Osteoblast (primary cell): ENCODE results near the gene CEP89. TPM values are rescaled to one million over a fixed set of nuclear protein-coding genes. Genes with fewer than 3 reads are reported as not detected.

ENCODE experiments used
- DNase-seq: peaks from one replicate; pipeline ENCODE4 v3.0.0; 2011; ENCODE audit warnings: low spot score, mixed read lengths; ENCODE audit not compliant: insufficient read length; ENCODE audit errors: missing footprints
- H2AFZ ChIP-seq: 2 replicates; pipeline ENCODE4 v1.6.0; 2011; ENCODE audit warnings: mild to moderate bottlenecking, low read length
- H3K27ac ChIP-seq: 2 replicates; pipeline ENCODE4 v1.5.1; 2011; ENCODE audit warnings: mild to moderate bottlenecking, low read depth, low read length, moderate library complexity
- H3K27me3 ChIP-seq: 2 replicates; pipeline ENCODE4 v1.6.0; 2012; ENCODE audit warnings: mild to moderate bottlenecking, control low read depth, inconsistent platforms, low read length, moderate library complexity; ENCODE audit not compliant: insufficient read depth
- H3K36me3 ChIP-seq: 2 replicates; pipeline ENCODE4 v1.5.1; 2011; ENCODE audit warnings: mild to moderate bottlenecking, low read length, control low read depth, moderate library complexity; ENCODE audit not compliant: insufficient read depth
- H3K4me1 ChIP-seq: 2 replicates; pipeline ENCODE4 v1.5.1; 2011; ENCODE audit warnings: mild to moderate bottlenecking, low read length, control low read depth, moderate library complexity; ENCODE audit not compliant: insufficient read depth
- H3K4me2 ChIP-seq: 2 replicates; pipeline ENCODE4 v1.6.0; 2011; ENCODE audit warnings: mild to moderate bottlenecking, low read length; ENCODE audit not compliant: insufficient read depth
- H3K4me3 ChIP-seq: fragments of 200-600 bp; sonication (generic); 3 replicates; pipeline ENCODE4 v1.5.1; 2012; ENCODE audit warnings: mild to moderate bottlenecking, low read length, inconsistent platforms; ENCODE audit not compliant: insufficient read depth
- H3K79me2 ChIP-seq: 2 replicates; pipeline ENCODE4 v1.6.0; 2012; ENCODE audit warnings: mild to moderate bottlenecking, low read length, control low read depth, inconsistent platforms; ENCODE audit not compliant: insufficient read depth
- H3K9me3 ChIP-seq: 2 replicates; pipeline ENCODE4 v1.5.1; 2011; ENCODE audit warnings: low read depth, low read length, control low read depth
- H4K20me1 ChIP-seq: 2 replicates; pipeline ENCODE4 v1.6.0; 2012; ENCODE audit warnings: mild to moderate bottlenecking, low read length, control low read depth; ENCODE audit not compliant: insufficient read depth
- total RNA-seq: library from RNA; depleted of rRNA; stranded (reverse); fragments of >200 nt; gene quantifications from 2 replicates; pipeline ENCODE4 v1.2.3, GENCODE V29; 2012
- TF ChIP-seq, protein P1 (sequence below): IDR thresholded peaks from 2 replicates; pipeline ENCODE4 v1.5.1; 2011; ENCODE audit warnings: mild to moderate bottlenecking, low read depth, low read length, moderate library complexity; ENCODE audit errors: extremely low read depth

Gene CEP89
- total RNA-seq, 1 donor: 18.5 TPM

DNA sequence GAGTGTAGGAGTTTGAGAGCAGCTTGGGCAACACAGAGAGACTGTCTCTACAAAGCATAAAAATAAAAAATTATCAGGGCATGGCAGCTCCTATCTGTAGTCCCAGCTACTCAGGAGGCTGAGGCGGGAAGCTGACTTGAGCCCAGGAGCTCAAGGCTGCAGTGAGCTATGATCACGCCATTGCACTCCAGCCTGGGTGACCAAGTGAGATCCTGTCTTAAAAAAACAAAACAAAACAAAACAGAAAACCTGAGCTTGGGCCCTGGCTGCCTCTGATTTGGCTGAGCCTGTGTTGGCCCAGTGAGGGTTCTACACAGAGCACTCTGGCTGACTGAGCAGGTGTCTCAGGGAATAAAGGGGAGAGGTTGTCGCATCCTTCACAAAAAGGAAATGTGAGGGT, 110.2 kb downstream of the CEP89 start:
- Histone ChIP-seq H3K4me1 (no peaks in the 10 kb centered on the region), H3K27me3 (no peaks in the 10 kb centered on the region), H2AFZ (no peak overlapping the region), H3K4me3 (no peak overlapping the region), H3K79me2 (no peaks in the 10 kb centered on the region), H3K36me3 (no peaks in the 10 kb centered on the region), H3K27ac (no peak overlapping the region), H3K4me2 (no peak overlapping the region), H3K9me3 (no peaks in the 10 kb centered on the region), H4K20me1 (no peaks in the 10 kb centered on the region)
- DNase-seq: no peak
- TF ChIP-seq, protein P1, sequence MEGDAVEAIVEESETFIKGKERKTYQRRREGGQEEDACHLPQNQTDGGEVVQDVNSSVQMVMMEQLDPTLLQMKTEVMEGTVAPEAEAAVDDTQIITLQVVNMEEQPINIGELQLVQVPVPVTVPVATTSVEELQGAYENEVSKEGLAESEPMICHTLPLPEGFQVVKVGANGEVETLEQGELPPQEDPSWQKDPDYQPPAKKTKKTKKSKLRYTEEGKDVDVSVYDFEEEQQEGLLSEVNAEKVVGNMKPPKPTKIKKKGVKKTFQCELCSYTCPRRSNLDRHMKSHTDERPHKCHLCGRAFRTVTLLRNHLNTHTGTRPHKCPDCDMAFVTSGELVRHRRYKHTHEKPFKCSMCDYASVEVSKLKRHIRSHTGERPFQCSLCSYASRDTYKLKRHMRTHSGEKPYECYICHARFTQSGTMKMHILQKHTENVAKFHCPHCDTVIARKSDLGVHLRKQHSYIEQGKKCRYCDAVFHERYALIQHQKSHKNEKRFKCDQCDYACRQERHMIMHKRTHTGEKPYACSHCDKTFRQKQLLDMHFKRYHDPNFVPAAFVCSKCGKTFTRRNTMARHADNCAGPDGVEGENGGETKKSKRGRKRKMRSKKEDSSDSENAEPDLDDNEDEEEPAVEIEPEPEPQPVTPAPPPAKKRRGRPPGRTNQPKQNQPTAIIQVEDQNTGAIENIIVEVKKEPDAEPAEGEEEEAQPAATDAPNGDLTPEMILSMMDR: no peak

GRCh38 chr19:32859591-32859990, 112.2 kb downstream of the CEP89 start:
- H3K27me3 ChIP-seq: no peaks in the 10 kb centered on the region
- H3K4me1 ChIP-seq: no peaks in the 10 kb centered on the region
- H3K4me3 ChIP-seq: no peak overlapping the region
- H3K9me3 ChIP-seq: no peaks in the 10 kb centered on the region
- H3K27ac ChIP-seq: no peak overlapping the region
- peak; percentile 27 for DNase-seq
- H3K4me2 ChIP-seq: no peak overlapping the region
- TF ChIP-seq, protein P1: no peak
- no peaks in the 10 kb centered on the region for H3K79me2 ChIP-seq
- H3K36me3 ChIP-seq: no peaks in the 10 kb centered on the region
- H2AFZ ChIP-seq: no peak overlapping the region
- H4K20me1 ChIP-seq: no peaks in the 10 kb centered on the region

GRCh38 chr19:32858559-32858958, 113.2 kb downstream of the CEP89 start:
- H3K36me3 ChIP-seq: no peaks in the 10 kb centered on the region
- H4K20me1 ChIP-seq: no peaks in the 10 kb centered on the region
- TF ChIP-seq, protein P1: no peak
- H2AFZ ChIP-seq: no peak overlapping the region
- H3K4me2 ChIP-seq: no peak overlapping the region
- H3K9me3 ChIP-seq: no peaks in the 10 kb centered on the region
- H3K79me2 ChIP-seq: no peaks in the 10 kb centered on the region
- no peak overlapping the region for H3K27ac ChIP-seq
- peak; percentile 50 for DNase-seq
- no peak overlapping the region for H3K4me3 ChIP-seq
- no peaks in the 10 kb centered on the region for H3K4me1 ChIP-seq
- no peaks in the 10 kb centered on the region for H3K27me3 ChIP-seq

GRCh38 chr19:32858155-32858554, 113.6 kb downstream of the CEP89 start:
- no peaks in the 10 kb centered on the region for H3K9me3 ChIP-seq
- DNase-seq: peak; percentile 30
- no peaks in the 10 kb centered on the region for H3K79me2 ChIP-seq
- TF ChIP-seq, protein P1: no peak
- H3K36me3 ChIP-seq: no peaks in the 10 kb centered on the region
- no peak overlapping the region for H2AFZ ChIP-seq
- no peak overlapping the region for H3K4me3 ChIP-seq
- no peaks in the 10 kb centered on the region for H3K4me1 ChIP-seq
- H4K20me1 ChIP-seq: no peaks in the 10 kb centered on the region
- no peak overlapping the region for H3K27ac ChIP-seq
- no peak overlapping the region for H3K4me2 ChIP-seq
- H3K27me3 ChIP-seq: no peaks in the 10 kb centered on the region
